DOHH2 (cell line): Measurements from ENCODE around the gene PLAAT1.

Source experiments
- CTCF ChIP-seq: fragments of 200-600 bp; sonication (generic); IDR thresholded peaks from one replicate; pipeline ENCODE4 v1.5.1; 2014; ENCODE audit warnings: antibody characterized with exemption, mild to moderate bottlenecking, low read depth, low read length; ENCODE audit not compliant: poor library complexity, severe bottlenecking
- EZH2phosphoT487 ChIP-seq: fragments of 200-600 bp; sonication (generic); IDR thresholded peaks from 2 replicates; pipeline ENCODE4 v1.6.1; 2017; ENCODE audit warnings: borderline replicate concordance, mild to moderate bottlenecking, antibody characterized with exemption, low read length, moderate library complexity, mixed read lengths

DNA sequence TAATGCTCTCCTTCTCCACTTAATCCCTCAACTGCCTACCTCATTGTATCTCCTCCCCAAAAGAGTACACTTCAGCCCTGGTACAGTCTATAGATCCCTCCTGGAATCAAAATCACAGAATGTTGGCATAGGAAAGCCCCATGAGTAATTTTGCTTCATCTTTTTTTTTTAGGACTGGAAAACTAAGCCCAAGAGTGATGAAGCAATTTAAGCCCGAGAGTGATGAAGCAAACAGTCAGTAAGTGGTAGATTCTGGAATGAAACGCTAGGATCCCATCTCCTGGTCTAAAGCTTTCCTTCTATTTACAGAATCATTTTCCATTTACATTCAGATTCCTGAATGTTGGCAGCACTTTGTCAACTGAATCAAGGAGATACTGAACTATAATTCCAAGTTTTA, 29.8 kb upstream of the PLAAT1 start:
- TF ChIP-seq CTCF (no peak), EZH2phosphoT487 (no peak)
